Neural cell (in vitro differentiated cells): Measurements from ENCODE around the gene TTLL5.

Source experiments
- CTCF ChIP-seq: fragments of 450-650 bp; IDR thresholded peaks from 2 replicates; pipeline ENCODE4 v1.5.1; 2014; ENCODE audit warnings: antibody characterized with exemption, mild to moderate bottlenecking, moderate library complexity; ENCODE audit not compliant: poor library complexity, severe bottlenecking
- POLR2AphosphoS5 ChIP-seq: IDR thresholded peaks from 2 replicates; pipeline ENCODE4 v1.6.1; 2012

- no peak for TF ChIP-seq POLR2AphosphoS5
- no peak for TF ChIP-seq CTCF
Observed at GRCh38 chr14:75757644-75758402, 96.8 kb downstream of the TTLL5 start.
